ENCODE results near the gene SIX3.

Gene SIX3

GRCh38 chr2:44929159-44929734, 12.3 kb upstream of the SIX3 start:
- Histone ChIP-seq H3K27me3 (ENCODE audit: insufficient read depth, poor library complexity, severe bottlenecking) (peaks cover 85% of the 10 kb centered on the region), H3K27ac (replicated peaks) (no peak overlapping the region), H3K4me3 (replicated peaks; ENCODE audit: insufficient read depth, low read length) (no peak overlapping the region)
- TF ChIP-seq, protein P1, sequence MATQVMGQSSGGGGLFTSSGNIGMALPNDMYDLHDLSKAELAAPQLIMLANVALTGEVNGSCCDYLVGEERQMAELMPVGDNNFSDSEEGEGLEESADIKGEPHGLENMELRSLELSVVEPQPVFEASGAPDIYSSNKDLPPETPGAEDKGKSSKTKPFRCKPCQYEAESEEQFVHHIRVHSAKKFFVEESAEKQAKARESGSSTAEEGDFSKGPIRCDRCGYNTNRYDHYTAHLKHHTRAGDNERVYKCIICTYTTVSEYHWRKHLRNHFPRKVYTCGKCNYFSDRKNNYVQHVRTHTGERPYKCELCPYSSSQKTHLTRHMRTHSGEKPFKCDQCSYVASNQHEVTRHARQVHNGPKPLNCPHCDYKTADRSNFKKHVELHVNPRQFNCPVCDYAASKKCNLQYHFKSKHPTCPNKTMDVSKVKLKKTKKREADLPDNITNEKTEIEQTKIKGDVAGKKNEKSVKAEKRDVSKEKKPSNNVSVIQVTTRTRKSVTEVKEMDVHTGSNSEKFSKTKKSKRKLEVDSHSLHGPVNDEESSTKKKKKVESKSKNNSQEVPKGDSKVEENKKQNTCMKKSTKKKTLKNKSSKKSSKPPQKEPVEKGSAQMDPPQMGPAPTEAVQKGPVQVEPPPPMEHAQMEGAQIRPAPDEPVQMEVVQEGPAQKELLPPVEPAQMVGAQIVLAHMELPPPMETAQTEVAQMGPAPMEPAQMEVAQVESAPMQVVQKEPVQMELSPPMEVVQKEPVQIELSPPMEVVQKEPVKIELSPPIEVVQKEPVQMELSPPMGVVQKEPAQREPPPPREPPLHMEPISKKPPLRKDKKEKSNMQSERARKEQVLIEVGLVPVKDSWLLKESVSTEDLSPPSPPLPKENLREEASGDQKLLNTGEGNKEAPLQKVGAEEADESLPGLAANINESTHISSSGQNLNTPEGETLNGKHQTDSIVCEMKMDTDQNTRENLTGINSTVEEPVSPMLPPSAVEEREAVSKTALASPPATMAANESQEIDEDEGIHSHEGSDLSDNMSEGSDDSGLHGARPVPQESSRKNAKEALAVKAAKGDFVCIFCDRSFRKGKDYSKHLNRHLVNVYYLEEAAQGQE (IDR thresholded peaks at IDR 0.05; ENCODE audit: insufficient replicate concordance, low read depth) = no peak
- no peak for TF ChIP-seq CTCF (IDR thresholded peaks at IDR 0.05; ENCODE audit: insufficient read depth, low read length)
- TF ChIP-seq GABPA (IDR thresholded peaks at IDR 0.05; ENCODE audit: low read depth) = no peak
- no peak for TF ChIP-seq SPI1 (IDR thresholded peaks at IDR 0.05; ENCODE audit: borderline replicate concordance, low read depth)
- no peak for TF ChIP-seq POLR2AphosphoS5 (IDR thresholded peaks at IDR 0.05; ENCODE audit: low read depth)
- no peak for DNase-seq (ENCODE audit: low read depth in 1 of 2, low spot score in 1 of 2)

GRCh38 chr2:44929735-44930273, 11.7 kb upstream of the SIX3 start:
- H3K27ac ChIP-seq (replicated peaks) = no peak overlapping the region
- TF ChIP-seq CTCF (IDR thresholded peaks at IDR 0.05; ENCODE audit: insufficient read depth, low read length) (no peak), GABPA (IDR thresholded peaks at IDR 0.05; ENCODE audit: low read depth) (no peak), POLR2AphosphoS5 (IDR thresholded peaks at IDR 0.05; ENCODE audit: low read depth) (no peak), SPI1 (IDR thresholded peaks at IDR 0.05; ENCODE audit: borderline replicate concordance, low read depth) (no peak)
- TF ChIP-seq, protein P1 (IDR thresholded peaks at IDR 0.05; ENCODE audit: insufficient replicate concordance, low read depth) = no peak
- H3K4me3 ChIP-seq (replicated peaks; ENCODE audit: insufficient read depth, low read length) = no peak overlapping the region
- peaks cover 82% of the 10 kb centered on the region for H3K27me3 ChIP-seq (ENCODE audit: insufficient read depth, poor library complexity, severe bottlenecking)
- no peak for DNase-seq (ENCODE audit: low read depth in 1 of 2, low spot score in 1 of 2)

DNA sequence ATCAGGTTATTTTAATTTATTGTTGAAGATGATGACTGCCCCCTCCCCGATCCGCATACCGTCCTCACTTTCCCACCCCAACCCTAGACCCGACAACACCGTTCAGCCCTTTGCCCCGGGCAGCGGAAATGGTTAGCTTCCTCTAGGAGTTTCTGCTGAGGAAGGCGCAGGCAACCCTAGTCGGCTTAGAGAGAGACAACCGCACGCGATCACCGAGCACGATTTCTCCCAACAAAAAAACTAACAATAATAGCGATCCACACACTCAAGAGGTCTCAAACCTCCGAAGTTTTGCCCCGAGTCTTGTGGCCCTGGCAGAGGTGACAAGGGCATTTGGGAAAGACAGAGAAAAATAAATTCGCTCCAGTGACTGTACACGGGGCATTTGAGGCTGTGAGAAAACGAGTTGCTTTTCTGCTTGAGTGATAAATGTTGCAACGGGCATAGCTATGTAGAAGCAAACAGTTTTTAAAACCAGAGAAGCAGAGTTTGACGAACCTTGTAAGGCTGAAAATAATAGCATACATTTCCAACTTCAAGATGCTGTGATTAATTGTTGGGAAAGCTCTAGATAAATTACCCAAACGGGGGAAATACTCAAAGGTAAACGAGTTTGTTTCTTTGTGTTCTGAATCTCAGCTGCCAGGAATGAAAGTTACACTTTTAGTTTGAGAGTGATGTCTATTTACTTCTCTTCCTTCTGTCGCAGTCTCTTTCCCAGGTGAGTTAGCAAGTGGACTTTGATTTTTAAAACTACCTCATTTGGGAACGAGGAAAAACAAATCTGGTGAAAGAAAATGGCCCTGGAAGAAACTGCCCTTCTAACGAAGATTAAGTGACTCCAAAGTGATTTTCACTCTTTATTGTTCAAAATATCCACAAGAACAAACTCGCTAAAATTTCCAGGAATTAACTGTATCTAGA, 11.0 kb upstream of the SIX3 start:
- H3K27me3 ChIP-seq (ENCODE audit: insufficient read depth, poor library complexity, severe bottlenecking) = peaks cover 82% of the 10 kb centered on the region
- no peak overlapping the region for H3K4me3 ChIP-seq (replicated peaks; ENCODE audit: insufficient read depth, low read length)
- DNase-seq (ENCODE audit: low read depth in 1 of 2, low spot score in 1 of 2) = no peak
- TF ChIP-seq SPI1 (IDR thresholded peaks at IDR 0.05; ENCODE audit: borderline replicate concordance, low read depth) (no peak), POLR2AphosphoS5 (IDR thresholded peaks at IDR 0.05; ENCODE audit: low read depth) (no peak), CTCF (IDR thresholded peaks at IDR 0.05; ENCODE audit: insufficient read depth, low read length) (no peak), GABPA (IDR thresholded peaks at IDR 0.05; ENCODE audit: low read depth) (no peak)
- TF ChIP-seq, protein P1 (IDR thresholded peaks at IDR 0.05; ENCODE audit: insufficient replicate concordance, low read depth) = no peak
- H3K27ac ChIP-seq (replicated peaks) = no peak overlapping the region

Measured in HL-60 (cell line).